Erythroblast (primary cell): ENCODE results near the gene MRPS14.

Experiments
- GATA1 ChIP-seq: IDR thresholded peaks from 2 replicates; pipeline ENCODE4 v1.6.1; 2011; ENCODE audit warnings: low read depth, mild to moderate bottlenecking, control low read depth, low read length, moderate library complexity
- POLR2A ChIP-seq: IDR thresholded peaks from 2 replicates; pipeline ENCODE4 v1.6.1; 2011; ENCODE audit warnings: mild to moderate bottlenecking, low read length

DNA sequence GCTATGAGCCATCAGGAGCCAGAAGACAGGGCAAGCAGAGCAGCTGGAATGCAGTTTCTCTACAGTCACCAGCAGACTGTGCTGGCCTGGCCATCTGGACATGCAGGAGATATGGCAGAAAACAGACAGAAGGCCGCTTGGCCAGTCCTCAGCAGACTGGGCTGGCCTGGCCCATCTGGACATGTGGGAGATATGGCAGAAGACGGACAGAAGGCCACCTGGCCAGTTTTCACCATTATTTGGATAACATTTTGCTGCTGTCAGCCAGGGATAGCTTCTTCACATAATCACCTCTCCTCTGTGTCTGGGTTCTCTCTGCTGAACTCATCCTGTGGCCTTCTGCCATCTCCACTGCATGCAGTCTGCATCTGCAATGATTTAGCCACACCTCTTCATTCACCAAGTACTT, 48.5 kb downstream of the MRPS14 start:
- TF ChIP-seq POLR2A (no peak), GATA1 (no peak)
